ENCODE measurements around the gene GUCD1.

Gene GUCD1

DNA sequence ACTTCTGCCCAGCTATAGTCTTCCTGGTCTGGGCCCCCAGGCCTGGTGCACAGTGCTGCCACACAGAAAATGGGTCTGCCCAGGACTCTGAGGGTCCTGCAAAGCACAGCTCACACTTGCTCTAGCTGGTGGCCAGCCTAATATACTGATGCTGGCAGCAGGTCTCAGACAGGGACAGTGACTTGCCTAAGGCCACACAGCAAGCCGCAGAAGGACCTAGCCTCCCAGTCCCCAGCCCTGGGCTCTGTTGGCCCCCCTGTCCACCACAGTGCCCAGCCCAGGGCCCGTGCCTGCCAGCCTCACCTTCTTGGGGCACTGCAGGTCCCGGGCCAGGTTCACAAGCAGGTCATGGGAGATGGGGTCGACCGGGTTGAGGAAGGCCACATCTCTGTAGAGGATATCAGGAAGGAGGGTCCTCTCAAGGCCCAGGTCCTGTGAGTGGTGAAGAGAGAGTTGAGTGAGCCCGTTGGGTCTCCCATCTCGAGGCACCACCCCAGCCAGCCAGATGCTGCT lies 34.6 kb upstream of the GUCD1 start:
- no peak for DNase-seq

DNA sequence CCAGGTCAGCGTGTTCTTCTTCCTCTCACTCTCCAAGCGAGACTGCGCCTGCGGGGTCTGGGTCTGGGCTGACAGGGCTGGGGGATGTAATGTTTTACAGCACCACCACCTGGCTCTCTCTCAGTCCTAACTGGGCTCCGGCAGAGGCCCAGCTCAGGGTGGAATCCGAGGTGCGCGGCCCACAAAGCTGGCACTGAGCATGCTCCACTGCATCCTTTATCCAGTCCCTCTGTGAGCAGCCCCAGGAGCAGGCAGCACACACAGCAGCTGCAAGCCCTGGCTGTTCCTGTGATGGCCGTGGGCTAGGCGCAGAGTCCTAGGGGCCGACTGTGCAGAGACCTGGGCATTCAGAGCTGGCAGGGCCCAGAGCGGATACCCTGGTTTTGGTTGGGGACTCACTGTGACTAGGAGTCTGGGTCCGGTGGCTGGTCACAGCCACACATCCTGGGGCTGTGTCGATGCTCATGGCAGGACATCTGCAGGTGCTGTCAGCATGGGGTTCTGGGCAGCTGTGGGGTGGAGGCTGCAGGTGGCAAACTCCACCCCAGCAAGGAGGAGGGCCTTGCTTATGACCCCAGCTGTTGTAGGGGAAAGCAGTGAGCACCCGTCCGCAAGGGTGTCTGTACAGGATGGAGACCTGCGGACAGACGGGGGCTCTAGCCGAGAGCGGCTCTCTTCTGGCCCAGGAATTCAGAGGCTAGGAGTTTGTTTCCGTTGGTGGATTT lies 34.0 kb upstream of the GUCD1 start:
- no peak for DNase-seq

DNA sequence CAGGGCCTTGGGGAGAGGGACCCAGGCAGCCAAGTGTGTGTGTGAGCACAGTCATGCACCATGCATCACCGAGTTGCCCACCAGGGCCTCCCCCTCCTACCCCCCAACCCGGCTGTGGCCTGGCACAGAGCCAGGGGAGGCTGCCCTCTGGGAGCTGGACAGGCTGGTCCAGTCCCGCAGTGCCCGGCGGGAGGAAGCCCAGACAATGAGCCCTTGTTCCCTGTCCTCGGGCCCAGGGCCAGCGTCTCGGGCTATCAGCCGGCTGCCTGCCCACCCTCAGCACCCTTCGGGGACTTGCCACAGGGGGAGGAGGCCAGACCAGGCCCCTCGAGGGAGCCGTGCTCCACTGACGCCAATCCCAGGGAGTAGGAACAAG lies 33.4 kb upstream of the GUCD1 start:
- DNase-seq: no peak

DNA sequence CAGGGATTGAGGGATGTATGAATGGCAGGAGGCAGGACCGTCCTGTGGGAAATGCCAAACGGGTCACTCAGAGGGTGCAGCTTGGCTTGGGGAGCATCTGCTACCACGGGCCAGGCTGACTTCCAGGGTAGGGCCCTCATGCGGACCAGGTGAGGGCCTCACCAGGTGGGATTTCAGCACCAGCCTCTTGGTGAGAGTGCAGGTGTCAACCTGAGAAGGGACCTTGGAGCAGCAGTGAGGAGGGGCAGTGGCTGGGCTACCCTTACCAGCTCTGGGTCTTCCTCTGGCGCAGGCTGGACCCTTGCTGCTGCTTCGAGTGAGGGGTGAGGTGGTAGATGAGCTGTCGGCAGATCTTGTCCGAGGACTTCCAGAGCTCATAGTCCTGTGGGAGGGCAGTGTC lies 33.0 kb upstream of the GUCD1 start:
- no peak for DNase-seq

DNA sequence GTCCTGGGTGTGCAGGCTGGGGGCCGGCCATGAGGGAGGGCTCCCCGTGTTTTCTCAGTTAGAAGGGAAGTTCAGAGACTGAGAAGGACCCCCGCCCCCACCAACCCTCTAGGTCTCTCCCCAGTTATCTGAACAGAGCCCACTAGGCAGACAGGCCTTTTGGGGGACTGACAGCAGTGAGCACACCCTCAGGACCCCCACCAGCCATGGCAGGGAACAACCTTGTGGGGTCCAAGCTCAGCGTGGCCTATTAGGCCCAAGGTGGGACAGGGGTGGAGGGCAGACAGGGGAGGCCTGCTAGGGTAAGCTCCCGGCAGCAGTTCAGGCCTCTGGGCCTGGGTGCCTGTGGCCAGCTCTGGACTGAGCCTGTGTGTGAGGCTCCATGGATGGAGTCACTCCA lies 32.3 kb upstream of the GUCD1 start:
- DNase-seq: no peak

DNA sequence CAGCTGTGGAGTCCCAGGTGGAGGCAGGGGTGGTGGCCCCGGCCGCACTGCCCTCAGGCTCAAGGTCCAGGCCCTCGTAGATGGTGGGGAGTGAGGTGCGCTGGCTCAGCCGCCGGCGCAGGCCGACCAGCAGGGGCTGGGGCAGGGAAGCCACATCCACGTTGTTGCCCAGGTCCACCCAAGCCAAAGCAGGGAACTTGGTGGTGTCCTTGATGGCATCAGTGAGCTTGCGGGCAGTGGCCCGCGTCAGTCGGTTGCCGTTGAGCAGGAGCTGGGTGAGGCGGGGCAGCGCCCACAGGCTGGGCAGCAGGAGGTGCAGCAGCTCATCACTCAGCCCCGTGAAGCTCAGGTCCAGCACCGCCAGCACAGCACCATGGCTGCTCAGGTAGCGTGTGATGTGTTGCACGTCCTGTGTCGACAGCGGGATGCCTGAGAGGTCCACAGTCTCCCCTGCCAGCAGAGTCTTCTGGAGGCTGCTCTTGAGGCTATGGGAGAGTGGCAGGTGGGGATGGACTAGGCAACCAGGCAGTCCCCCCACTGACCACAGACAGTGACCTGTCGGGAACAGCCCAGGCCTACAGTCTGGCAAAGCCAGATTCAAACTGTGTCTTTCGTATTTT lies 31.1 kb upstream of the GUCD1 start:
- DNase-seq: no peak

DNA sequence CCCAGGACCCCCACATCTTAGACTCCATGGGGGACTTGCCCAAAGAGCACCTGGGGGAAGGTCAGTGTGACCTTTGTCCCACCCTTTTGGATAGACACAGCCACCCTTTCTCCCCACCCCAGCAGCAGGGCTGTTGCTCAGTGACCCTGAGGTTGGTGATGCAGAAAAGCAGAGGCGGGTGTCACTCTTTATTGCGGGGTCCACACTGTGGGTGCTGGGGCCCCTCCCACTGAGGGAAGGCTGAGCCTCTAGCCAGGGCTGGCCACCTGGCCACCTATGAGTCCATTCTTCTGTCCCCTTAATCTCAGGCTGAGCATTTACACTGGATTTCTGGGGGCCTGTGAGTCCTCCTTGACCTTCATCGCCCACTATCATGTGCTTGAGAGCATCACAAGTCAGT lies 30.5 kb upstream of the GUCD1 start:
- DNase-seq: no peak

DNA sequence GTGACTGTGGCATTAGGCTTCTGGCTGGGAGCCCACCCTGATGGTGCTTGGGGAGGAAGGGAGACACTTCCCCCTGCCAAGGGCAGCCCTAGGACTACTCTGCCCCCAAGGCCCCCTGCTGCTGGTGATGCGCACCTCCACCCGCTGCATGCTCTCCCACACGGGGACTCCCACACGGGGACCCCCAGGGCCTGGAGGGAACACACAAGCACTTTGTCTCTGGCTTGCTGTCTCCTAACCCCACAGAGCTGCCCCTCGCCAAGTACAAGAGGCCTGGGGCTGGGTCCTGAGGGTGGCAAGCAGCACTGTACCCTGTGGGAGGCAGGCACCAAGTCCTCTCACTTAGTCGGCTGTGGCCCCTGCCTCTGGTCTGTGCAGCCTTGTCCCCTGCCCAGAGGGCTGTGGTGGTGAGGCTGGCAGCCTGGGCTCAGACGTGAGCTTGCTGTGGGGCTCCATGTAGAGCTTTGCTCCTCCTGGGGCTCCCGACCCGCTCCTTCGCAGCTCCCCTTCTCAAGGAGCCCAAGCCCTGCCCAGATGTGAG lies 30.0 kb upstream of the GUCD1 start:
- DNase-seq: no peak

DNA sequence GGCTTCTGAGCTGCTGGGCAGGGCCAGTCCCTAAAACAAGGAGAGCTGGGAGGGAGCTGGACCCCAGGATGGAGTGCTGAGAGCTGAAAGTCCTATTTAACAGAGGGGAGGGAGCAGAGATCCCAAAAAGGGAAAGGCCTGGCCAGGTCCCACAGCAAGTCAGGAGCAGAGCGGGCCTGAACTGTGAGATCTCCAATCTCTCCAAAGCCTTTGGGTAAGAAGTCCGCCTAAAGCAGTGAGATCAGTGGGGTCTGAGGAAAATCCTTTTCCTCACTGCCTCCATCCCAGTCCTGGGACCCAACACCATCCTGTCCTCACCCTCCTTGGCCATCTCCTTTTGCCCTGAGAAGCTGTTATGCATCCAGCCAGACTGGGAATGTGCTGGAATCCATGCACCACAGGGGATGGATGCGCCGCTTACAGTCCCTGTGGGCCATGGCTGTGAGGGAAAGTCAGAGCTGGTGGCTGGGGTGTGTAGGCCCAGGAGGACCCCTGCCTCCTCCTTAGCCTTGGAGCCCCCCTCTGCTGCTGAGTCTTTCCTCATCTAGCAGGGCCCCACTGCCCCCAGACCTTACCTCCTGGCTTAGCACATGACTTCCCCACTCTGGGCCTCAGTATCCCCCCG lies 29.3 kb upstream of the GUCD1 start:
- no peak for DNase-seq

DNA sequence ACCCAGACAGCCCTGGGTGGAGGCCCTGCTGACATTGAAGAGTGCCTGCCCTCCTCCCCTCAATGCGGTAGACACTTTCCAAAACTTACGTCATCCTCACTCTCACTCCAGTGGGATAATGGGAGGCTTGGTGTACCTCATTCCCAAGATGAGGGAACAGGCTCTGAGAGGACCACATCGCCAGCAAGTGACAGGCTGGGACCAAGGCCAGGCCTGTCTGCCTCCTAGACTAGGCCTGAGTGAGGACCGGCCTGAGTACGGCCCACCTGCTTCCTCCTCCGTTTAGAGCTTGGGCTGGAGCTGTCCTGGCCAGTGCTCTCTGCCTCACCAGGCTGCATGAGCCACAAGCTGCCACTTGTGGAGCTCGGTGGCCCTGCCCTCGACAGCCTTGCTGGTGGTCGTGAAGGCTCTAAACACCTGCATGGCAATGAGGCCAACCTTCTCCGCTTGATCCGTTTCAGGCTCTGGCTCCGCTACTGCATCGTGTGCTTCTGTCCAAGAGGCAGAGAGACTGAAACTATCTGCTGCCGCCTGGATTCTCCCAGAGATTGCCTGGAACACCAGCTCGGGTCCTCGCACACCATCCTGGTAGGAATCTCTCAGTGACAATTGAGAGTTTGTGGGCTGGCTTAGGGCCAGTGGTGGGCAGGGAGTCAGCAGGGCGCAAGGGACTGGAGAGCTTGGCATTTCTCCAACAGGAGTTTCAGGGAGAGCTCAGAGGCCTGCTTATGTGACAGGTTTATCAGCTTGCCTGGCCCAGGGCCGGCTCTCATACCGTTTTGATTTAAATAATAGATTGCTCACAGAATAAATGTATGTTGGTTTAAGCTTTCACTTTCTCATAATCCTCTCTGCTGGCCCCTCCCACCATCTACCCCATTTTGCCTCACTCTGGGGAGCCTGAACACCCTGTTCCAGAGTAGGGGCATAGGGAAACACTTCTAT lies 28.6 kb upstream of the GUCD1 start:
- DNase-seq: no peak

DNA sequence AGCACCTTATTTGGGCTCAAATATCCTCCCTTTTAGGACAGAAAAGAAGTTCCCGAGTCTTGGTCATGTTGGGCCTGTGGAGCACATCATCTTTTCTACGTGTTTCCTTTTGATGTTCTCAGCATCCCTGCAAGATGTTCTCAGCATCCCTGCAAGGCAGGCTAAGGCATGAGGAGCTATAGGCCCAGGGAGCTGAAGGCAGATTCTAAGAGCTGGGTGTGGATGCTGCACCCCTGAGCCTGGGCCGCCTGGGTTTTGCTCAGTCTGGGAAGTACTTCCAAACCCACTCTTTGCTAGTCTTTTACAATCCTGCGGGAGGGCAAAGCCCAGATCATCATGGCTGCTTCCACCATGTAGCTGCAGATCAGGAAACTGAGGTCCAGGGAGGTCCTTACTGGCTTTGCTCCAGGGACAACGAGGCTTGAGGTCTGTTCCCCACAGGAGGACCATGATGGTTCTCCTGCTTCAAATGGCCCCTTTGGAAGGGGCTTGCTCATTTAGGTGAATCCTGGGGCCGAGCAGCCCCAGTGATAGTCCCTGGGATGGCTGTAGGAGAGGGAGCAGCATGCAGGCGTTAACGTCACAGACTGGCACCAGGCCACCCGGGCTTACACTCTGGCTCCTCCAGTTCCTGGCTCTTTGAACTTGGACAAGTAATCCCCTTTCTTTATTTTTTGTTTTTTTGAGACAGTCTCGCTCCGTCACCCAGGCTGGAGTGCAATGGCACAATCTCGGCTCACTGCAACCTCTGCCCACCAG lies 27.3 kb upstream of the GUCD1 start:
- DNase-seq: no peak

DNA sequence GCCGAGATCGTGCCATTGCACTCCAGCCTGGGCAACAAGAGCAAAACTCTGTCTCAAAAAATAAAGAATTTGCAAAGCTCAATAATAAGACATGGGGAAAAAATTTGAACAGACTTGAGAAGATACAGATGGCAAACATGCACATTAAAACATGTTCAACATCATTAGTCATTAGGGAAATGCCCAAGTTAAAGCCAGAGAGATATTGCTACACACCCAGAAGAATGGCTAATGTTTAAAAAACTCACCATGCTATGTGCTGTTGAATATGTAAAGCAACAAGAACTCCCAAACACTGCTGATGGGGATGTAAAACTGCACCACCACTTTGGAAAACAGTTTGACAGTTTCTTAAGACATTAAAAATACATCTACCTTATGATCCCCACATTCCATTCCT lies 25.3 kb upstream of the GUCD1 start:
- no peak for DNase-seq

DNA sequence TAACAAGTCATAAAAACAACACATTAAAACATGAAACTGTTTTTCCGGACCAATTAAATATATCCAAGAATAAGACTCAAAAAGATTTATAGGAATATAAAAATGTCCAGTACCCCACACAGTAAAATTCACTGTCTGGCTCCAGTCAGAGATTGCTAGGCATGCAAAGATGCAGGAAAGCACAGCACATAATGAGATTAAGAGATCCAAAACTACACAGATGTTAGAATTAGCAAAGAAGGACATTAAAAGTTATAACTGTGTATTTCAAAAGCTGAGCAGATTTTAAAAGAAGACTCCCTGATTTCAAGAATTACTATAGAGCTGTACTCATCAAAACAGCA lies 24.3 kb upstream of the GUCD1 start:
- no peak for DNase-seq

DNA sequence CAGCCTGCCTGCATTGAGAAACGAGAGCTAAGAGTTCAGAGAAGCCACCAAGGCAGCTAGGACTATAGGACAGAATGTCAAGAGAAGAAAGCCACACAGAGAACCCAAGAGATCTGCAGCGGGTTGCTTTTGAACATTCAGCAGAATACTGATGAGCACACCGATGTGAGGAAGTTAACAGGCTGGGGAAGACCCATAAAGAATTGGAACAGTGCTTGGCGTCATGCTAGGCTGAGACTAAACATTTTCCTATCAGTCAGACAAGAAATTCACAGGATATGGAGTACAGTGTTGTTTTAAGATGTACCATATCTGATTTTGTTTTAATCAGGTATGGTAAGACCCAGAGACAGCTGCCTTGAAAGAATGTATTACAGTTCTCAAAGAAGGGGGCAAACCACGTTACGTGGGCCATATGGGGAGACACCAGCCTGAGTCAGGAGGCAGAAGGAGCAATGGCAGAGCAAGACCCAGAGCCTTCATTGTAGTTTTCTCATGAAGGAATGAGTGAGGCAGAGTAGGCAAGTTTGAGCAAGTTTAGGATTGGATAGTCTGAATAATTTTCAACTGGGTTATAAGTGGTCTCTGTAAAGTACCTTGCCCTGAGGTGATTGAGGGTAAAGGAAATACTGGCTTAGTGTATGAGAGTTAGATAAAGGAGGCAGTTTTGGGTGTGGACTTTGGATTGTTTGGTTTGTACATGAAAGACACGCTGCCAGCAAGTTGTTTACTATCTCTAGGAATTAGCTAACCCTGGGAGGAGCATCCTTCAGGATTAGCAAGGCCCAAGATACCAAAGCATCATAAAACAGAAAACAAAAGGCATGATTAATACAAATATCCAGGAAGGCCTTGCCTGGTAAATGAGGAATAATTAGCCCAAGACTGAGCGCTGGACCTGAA lies 23.7 kb upstream of the GUCD1 start:
- no peak for DNase-seq

DNA sequence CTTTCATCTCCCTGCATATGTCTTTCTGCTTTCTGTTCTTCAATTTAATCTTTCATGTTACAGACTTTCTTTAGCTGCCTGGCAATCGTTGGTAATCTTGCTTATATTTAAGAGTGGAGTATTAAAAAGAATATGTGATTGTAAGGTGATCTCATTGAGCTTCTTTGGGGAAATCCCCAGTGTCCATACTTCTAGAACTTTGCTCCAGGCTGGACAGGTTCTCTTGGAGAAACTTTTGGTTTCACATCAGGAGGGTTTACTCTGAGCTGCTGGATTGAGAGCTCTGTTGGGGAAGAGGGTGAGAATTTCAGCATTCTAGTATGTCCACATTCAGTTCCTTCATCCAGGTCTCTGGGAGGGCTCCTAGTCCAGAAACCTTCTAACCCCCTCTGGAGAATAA lies 21.8 kb upstream of the GUCD1 start:
- DNase-seq: no peak

DNA sequence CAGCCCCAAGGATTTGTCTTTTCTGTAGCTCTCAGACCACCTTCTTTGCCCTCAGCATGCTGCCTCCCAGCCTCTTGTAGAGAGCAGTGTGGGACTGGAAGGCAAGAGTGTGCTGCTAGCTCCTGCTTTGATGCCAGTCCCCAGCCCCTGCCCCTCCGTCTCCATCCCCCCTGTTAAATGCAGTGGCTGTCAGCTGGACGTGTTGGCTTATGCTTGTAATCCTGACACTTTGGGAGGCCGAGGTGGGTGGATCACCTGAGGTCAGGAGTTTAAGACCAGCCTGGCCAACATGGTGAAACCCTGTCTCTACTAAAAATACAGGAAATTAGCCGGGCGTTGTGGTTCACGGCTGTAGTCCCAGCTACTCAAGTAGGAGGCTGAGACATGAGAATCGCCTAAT lies 16.3 kb upstream of the GUCD1 start:
- no peak for DNase-seq

DNA sequence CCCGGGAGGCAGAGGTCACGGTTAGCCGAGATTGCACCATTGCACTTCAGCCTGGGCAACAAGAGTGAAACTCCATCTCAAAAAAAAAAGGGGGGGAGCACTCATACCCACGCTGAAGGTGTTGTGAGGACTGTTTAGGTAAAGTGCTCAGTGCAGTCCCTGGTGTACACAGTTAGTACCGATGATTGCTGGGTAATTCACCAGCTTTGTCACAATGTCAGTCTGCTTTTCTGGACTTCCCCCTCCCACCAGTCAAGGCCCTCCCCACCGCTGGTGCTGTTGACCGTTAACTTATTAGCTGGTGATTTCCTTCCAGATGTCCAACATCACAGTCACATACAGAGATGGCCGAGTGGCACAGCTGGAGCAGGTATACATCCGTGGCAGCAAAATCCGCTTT lies 12.7 kb upstream of the GUCD1 start:
- DNase-seq: no peak

DNA sequence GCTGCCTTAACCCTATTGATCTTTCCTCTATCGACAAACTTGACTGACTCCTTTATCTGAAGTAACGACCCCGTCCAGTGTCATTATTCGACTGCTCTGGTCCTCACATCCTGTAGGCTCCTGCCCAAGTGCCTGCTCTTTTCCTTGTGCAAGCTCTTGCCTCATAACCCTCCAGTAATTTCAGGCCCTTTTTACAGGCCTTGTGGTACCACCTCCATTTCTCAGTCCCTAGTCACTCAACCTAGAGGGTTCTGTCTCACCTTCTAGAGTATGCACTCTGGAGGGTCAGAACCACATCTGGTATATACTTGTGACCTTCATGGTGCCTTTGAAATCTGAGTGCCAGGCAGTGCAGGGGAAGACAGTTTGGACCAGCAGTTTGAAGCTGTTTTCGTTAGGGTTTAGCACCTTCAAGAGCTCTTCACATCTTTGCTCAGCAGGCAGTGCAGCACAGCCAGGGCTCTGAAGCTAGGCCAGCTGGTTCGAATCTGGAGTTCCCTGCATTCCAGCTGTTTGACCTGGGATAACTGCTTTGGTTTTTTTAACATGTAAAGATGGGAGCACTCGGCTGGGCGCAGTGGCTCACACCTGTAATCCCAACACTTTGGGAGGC lies 12.1 kb upstream of the GUCD1 start:
- no peak for DNase-seq

DNA sequence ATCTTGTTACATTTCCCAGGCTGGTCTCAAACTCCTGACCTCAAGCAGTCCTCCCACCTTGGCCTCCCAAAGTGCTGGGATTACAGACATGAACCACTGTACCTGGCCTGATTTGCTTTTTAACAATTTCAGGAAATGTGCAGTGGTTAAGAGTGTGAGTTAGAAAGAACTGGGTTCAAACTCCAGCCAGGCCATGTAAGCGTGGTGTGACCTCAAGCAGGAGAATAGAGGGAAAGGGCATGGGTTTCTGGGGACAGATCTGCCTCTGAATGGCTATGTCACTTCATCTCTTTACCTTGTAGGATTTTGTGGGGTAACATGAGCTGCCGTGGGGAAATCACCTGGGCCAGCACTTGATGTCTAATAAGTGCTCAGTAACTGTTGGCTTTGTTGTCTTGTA lies 10.1 kb upstream of the GUCD1 start:
- DNase-seq: no peak

DNA sequence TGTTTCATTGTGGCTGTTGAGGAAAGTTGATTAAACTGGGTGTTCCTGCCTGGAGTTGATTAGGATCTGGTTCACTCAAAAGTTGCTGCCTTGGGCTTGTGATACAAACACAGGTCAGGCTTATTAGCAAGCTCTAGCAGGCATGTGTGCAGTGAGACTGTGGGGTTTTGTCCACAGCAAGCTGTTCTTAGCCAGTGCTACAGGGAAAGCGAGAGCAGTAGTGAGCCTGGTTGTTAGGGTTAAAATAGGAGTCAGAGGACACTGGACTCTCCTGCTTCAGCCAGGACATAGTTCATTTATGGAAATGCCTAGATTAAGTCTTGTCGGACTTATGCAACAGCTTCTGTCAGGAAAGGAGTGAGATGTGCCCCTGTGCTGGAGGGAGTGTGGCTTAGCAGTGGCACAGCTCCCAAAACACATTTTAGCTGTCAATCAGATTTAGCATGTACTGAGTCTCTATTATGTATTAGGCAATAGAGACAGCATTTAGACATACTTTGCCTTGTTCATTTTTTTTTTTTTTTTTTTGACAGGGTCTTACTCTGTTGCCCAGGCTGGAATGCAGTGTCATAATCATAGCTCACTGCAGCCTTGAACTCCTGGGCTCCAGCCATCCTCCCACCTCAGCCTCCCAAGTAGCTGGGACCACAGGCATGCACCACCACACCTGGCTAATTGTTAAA lies 9.6 kb upstream of the GUCD1 start:
- no peak for DNase-seq

All from activated CD4-positive, CD25-positive, alpha-beta regulatory T cell treated with anti-CD3 and anti-CD28 coated beads, Interleukin-2, amount 50 U/mL, for 72 hours (primary cell).